ENCODE measurements around the gene SSNA1. TPM values are rescaled to one million over a fixed set of nuclear protein-coding genes. Genes with fewer than 3 reads are reported as not detected.

Gene SSNA1
- total RNA-seq, 1 donor from 2014 or later, result 58.1 TPM

DNA sequence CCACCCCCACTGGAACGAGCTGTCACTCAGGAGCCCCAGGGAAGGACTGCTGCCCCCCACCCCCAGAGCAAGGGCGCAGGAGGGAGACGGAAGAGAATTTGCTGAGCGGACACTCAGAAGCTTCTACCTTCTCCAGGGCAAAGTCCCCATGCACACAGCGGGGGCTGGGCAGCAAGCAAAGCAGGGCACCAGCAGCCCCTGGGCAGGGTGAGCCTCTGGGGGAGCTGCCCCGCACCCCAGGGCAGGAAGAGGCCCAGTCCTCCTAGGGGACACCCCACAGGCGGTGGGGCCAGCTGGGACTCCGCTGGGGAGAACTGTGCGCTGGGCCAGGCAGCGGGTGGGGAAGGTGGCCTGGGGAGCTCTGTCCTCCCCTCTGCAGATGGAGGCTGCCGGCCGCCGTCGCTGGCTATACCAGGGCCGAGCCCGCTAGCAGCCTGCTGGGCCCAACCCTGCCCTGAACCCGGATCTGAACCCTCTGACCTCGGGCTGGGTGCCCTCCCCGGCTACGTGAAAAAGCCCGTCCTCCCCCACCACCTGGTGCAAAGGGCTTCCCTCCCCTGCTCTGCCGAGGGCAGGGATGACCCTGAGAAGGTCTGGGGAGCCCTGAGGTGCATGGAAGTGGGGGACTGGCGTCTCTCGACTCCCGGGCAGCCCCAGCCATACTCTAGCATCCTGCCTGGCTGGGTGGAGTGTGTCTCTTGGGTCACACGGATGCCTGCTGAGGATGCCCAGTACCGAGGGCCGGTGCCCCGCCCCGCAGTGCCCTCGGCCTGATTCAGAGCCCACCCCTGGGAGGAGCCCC is 41.6 kb downstream of the SSNA1 start:
- DNase-seq (ENCODE audit: extremely low spot score, unreplicated experiment), result no peak
- no peak overlapping the region for H3K4me3 Mint-ChIP-seq (ENCODE audit: unreplicated experiment)
- TF ChIP-seq CTCF (IDR thresholded peaks at IDR 0.05), result no peak
- no peaks in the 10 kb centered on the region for H3K9me3 Mint-ChIP-seq (ENCODE audit: unreplicated experiment)
- peaks cover 4% of the 10 kb centered on the region for H3K4me1 Mint-ChIP-seq (ENCODE audit: unreplicated experiment)
- no peak overlapping the region for H3K27ac Mint-ChIP-seq (ENCODE audit: unreplicated experiment)
- H3K27me3 Mint-ChIP-seq (ENCODE audit: unreplicated experiment), result no peaks in the 10 kb centered on the region
- H3K36me3 Mint-ChIP-seq (ENCODE audit: unreplicated experiment), result no peaks in the 10 kb centered on the region

GRCh38 chr9:137230705-137231371 is 42.4 kb downstream of the SSNA1 start, which contains the start of gene SLC34A3:
Gene SLC34A3, plus strand, starts transcription at chr9:137230901. Its CDS starts 802 bp downstream, at chr9:137231703.
- H3K9me3 Mint-ChIP-seq (ENCODE audit: unreplicated experiment), result no peaks in the 10 kb centered on the region
- H3K27me3 Mint-ChIP-seq (ENCODE audit: unreplicated experiment), result no peaks in the 10 kb centered on the region
- no peaks in the 10 kb centered on the region for H3K36me3 Mint-ChIP-seq (ENCODE audit: unreplicated experiment)
- TF ChIP-seq CTCF (IDR thresholded peaks at IDR 0.05), result no peak
- H3K4me1 Mint-ChIP-seq (ENCODE audit: unreplicated experiment), result peaks cover 4% of the 10 kb centered on the region
- no peak within 1 kb of the TSS for H3K27ac Mint-ChIP-seq (ENCODE audit: unreplicated experiment)
- no peak for DNase-seq (ENCODE audit: extremely low spot score, unreplicated experiment)
- no peak within 1 kb of the TSS for H3K4me3 Mint-ChIP-seq (ENCODE audit: unreplicated experiment)

DNA sequence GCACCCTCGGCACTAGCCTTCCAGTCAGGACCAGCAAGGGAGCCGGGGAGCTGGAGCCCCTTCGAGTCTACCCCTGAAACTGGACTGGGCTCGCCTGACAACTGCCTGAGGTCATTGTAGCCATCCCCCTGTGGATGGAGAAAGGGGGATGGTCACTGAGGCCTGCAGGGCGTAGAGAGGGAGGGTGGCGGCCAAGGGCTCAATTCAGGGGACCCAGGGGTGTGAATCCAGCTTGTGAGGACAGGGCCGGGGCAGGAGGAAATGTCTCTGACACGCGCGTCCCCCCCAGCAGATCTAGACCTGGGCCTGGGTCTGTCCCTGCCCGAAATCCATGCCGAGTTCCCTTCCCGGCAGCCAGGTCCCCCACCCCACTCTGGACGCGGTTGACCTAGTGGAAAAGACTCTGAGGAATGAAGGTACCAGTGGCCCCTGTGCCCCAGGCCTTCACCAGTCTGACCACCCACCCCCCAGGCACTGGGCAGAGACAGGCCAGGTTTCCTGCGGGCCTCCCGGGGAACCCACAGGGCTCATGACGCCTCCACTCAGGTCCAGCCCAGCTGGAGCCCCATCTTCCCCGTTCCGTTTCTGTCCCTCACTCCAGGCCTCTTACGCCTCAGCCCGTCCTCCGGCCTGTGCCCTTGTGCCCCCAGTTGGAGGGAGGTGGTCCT is 43.0 kb downstream of the SSNA1 start:
- Mint-ChIP-seq H3K9me3 (ENCODE audit: unreplicated experiment) (no peaks in the 10 kb centered on the region), H3K27me3 (ENCODE audit: unreplicated experiment) (no peaks in the 10 kb centered on the region), H3K4me3 (ENCODE audit: unreplicated experiment) (no peak overlapping the region), H3K4me1 (ENCODE audit: unreplicated experiment) (peaks cover 4% of the 10 kb centered on the region), H3K27ac (ENCODE audit: unreplicated experiment) (no peak overlapping the region), H3K36me3 (ENCODE audit: unreplicated experiment) (no peaks in the 10 kb centered on the region)
- no peak for TF ChIP-seq CTCF (IDR thresholded peaks at IDR 0.05)
- no peak for DNase-seq (ENCODE audit: extremely low spot score, unreplicated experiment)

DNA sequence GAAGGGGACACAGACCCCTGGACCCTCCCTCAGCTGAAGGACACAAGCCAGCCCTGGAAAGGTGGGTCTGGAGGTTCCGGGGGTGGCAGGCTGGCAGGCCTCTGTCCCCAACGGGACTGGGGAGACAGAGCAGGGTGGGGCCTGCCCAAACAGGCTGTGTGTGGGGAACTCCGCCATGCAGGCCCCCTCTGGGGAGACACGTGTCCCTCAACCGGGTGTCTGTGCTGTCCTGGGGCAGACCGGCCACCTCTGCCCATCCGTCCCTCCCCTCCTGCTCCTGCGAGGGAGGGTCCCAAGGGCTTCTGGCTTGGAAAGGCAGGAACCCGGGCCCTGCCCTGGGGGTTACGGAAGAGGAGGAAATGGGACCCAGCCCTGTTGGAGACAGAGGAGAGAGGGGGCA is 43.6 kb downstream of the SSNA1 start:
- DNase-seq (ENCODE audit: extremely low spot score, unreplicated experiment), result no peak
- Mint-ChIP-seq H3K4me3 (ENCODE audit: unreplicated experiment) (no peak overlapping the region), H3K9me3 (ENCODE audit: unreplicated experiment) (no peaks in the 10 kb centered on the region), H3K27me3 (ENCODE audit: unreplicated experiment) (no peaks in the 10 kb centered on the region), H3K4me1 (ENCODE audit: unreplicated experiment) (peaks cover 4% of the 10 kb centered on the region), H3K27ac (ENCODE audit: unreplicated experiment) (no peak overlapping the region), H3K36me3 (ENCODE audit: unreplicated experiment) (no peaks in the 10 kb centered on the region)
- TF ChIP-seq CTCF (IDR thresholded peaks at IDR 0.05), result no peak

GRCh38 chr9:137232510-137232909 is 44.0 kb downstream of the SSNA1 start:
- Mint-ChIP-seq H3K4me3 (ENCODE audit: unreplicated experiment) (no peak overlapping the region), H3K27ac (ENCODE audit: unreplicated experiment) (no peak overlapping the region), H3K36me3 (ENCODE audit: unreplicated experiment) (no peaks in the 10 kb centered on the region), H3K4me1 (ENCODE audit: unreplicated experiment) (peaks cover 2% of the 10 kb centered on the region), H3K9me3 (ENCODE audit: unreplicated experiment) (no peaks in the 10 kb centered on the region), H3K27me3 (ENCODE audit: unreplicated experiment) (no peaks in the 10 kb centered on the region)
- no peak for DNase-seq (ENCODE audit: extremely low spot score, unreplicated experiment)
- TF ChIP-seq CTCF (IDR thresholded peaks at IDR 0.05), result no peak

Data from osteocyte (in vitro differentiated cells).